K562 (cell line): Measurements from ENCODE around the gene PPP3CA. TPM values are rescaled to one million over a fixed set of nuclear protein-coding genes. Genes with fewer than 3 reads are reported as not detected.

ENCODE experiments used
- ATAC-seq: fragments of 200-7000 bp; cut with Tn5 transposase; 3 replicates; pipeline ENCODE4 v1.9.1; 2020; ENCODE audit warnings: moderate library complexity
- BruUV-seq: library from RNA; stranded (reverse); fragments of 400-500 nt; replicated peaks from 2 replicates; lab custom pipeline; 2021; lab: Mats Ljungman, UMichigan
- CTCF ChIA-PET: fragments of 300-600 bp; formaldehyde crosslinking; extraction: SDS; loops from one replicate; lab custom pipeline; 2021; ENCODE audit warnings: low intra/inter-chr PET ratio; lab: Yijun Ruan, JAX
- POLR2A ChIA-PET: fragments of 300-600, 350-650 bp; sonication (Branson Sonifier 250); formaldehyde crosslinking; extraction: SDS; loops from one replicate; lab custom pipeline; 2021; ENCODE audit warnings: antibody characterized with exemption, inconsistent platforms; lab: Yijun Ruan, JAX
- DNase-seq, 4 experiments: peaks; one replicate each; pipeline versions ENCODE4 v3.0.0 to v3.0.0-alpha.2; 2011 to 2018; ENCODE audit warnings: low spot score in 3 of 4, mixed read lengths in 3 of 4; ENCODE audit errors: extremely low read depth in 1 of 4
- FAIRE-seq: peaks from 2 replicates; lab custom pipeline; 2011; peaks lifted over from hg19 to GRCh38; lab: Jason Lieb, UNC
- H2AFZ ChIP-seq: 2 replicates; pipeline ENCODE4 v1.6.0; 2011; ENCODE audit warnings: low read depth, low read length, control low read depth, inconsistent platforms
- H3K27ac ChIP-seq: fragments of 200-600 bp; 3 replicates; pipeline ENCODE4 v1.8.0; 2011; ENCODE audit warnings: low read depth, mild to moderate bottlenecking, control low read depth, inconsistent platforms, low read length, moderate library complexity, mixed read lengths; ENCODE audit errors: extremely low read depth
- H3K27me3 ChIP-seq, 2 experiments: fragments of 300-600 bp in 1 of 2; 2 replicates in 1 of 2; 3 replicates in 1 of 2; pipeline versions ENCODE4 v1.6.0 to v1.8.0; 2011; ENCODE audit warnings: inconsistent platforms in 2 of 2, low read length in 2 of 2, mild to moderate bottlenecking in 1 of 2, mixed read lengths in 1 of 2, moderate library complexity in 1 of 2; ENCODE audit not compliant: control insufficient read depth in 2 of 2, insufficient read depth in 2 of 2
- H3K36me3 ChIP-seq: fragments of 300-600 bp; 3 replicates; pipeline ENCODE4 v1.8.0; 2011; ENCODE audit warnings: mild to moderate bottlenecking, low read length, inconsistent platforms; ENCODE audit not compliant: control insufficient read depth, insufficient read depth
- H3K4me1 ChIP-seq, 2 experiments: fragments of 200-600 bp in 1 of 2; replicated peaks in 1 of 2; 2 replicates in 1 of 2; 3 replicates in 1 of 2; pipeline versions ENCODE4 v1.5.1 to v1.8.0; 2011; ENCODE audit warnings: inconsistent platforms in 2 of 2, low read length in 2 of 2, mild to moderate bottlenecking in 1 of 2, mixed read lengths in 1 of 2, moderate library complexity in 1 of 2; ENCODE audit not compliant: control insufficient read depth in 2 of 2, insufficient read depth in 2 of 2
- H3K4me2 ChIP-seq: 2 replicates; pipeline ENCODE4 v1.6.1; 2011; ENCODE audit warnings: low read length, control low read depth, inconsistent platforms, mixed read lengths; ENCODE audit not compliant: insufficient read depth
- H3K4me3 ChIP-seq: fragments of 200-600 bp; sonication (generic), shearing (Covaris generic); 2 replicates; pipeline ENCODE4 v1.5.1; 2016; ENCODE audit warnings: control low read depth, inconsistent platforms
- H3K79me2 ChIP-seq: fragments of 200-600 bp; 3 replicates; pipeline ENCODE4 v1.8.0; 2011; ENCODE audit warnings: low read length, inconsistent platforms; ENCODE audit not compliant: control insufficient read depth, insufficient read depth
- H3K9ac ChIP-seq, 2 experiments: 2 replicates each; pipeline versions ENCODE4 v1.6.0 to v1.6.1; 2011; ENCODE audit warnings: low read depth in 2 of 2, low read length in 2 of 2, control low read depth in 1 of 2, inconsistent platforms in 1 of 2, mild to moderate bottlenecking in 1 of 2, mixed read lengths in 1 of 2; ENCODE audit not compliant: insufficient read depth in 1 of 2
- H3K9me1 ChIP-seq: one replicate; pipeline ENCODE4 v1.6.0; 2011; ENCODE audit warnings: inconsistent platforms, mild to moderate bottlenecking, low read length, moderate library complexity; ENCODE audit not compliant: control insufficient read depth, insufficient read depth
- H3K9me3 ChIP-seq: replicated peaks from 2 replicates; pipeline ENCODE4 v1.5.1; 2011; ENCODE audit warnings: low read depth, low read length, inconsistent platforms; ENCODE audit not compliant: control insufficient read depth, insufficient read depth
- H4K20me1 ChIP-seq: replicated peaks from 2 replicates; pipeline ENCODE4 v1.6.1; 2011; ENCODE audit warnings: low read length, inconsistent platforms, mixed read lengths; ENCODE audit not compliant: control insufficient read depth, insufficient read depth
- ELK1 ChIP-seq: sonication (generic); formaldehyde crosslinking; IDR thresholded peaks from 2 replicates; pipeline ENCODE4 v1.8.1; 2022; ENCODE audit warnings: missing genetic modification reagents
- FOXK2 ChIP-seq, 2 experiments: fragments of 450-650 bp; IDR thresholded peaks in 1 of 2; conservative IDR thresholded peaks in 1 of 2; 2 replicates each; pipeline ENCODE4 v1.6.1; 2016; ENCODE audit warnings: low read depth in 2 of 2, mild to moderate bottlenecking in 1 of 2
- HINFP ChIP-seq: fragments of 450-650 bp; conservative IDR thresholded peaks from 2 replicates; pipeline ENCODE4 v1.6.1; 2016; ENCODE audit warnings: missing genetic modification characterization, low read depth, mild to moderate bottlenecking, control low read depth, missing compliant biosample characterization
- KDM5B ChIP-seq: fragments of 200-600 bp; sonication (generic); IDR thresholded peaks from 2 replicates; pipeline ENCODE4 v1.6.1; 2012; ENCODE audit warnings: low read depth, mild to moderate bottlenecking, moderate library complexity, low read length, control low read depth, inconsistent platforms; ENCODE audit not compliant: insufficient replicate concordance
- MYBL2 ChIP-seq, 2 experiments: fragments of 450-650 bp in 1 of 2; sonication (generic) in 1 of 2; formaldehyde crosslinking in 1 of 2; IDR thresholded peaks; 2 replicates each; pipeline versions ENCODE4 v1.6.1 to v1.8.1; 2017 to 2022; ENCODE audit warnings: borderline replicate concordance in 1 of 2, inconsistent platforms in 1 of 2, low read depth in 1 of 2, mild to moderate bottlenecking in 1 of 2, missing genetic modification reagents in 1 of 2, moderate library complexity in 1 of 2
- MYC ChIP-seq, 2 experiments: fragments of 250-450 bp in 1 of 2; sonication (Bioruptor Pico) in 1 of 2; IDR thresholded peaks; 2 replicates each; pipeline versions ENCODE4 v1.5.1 to v1.6.1; 2012 to 2021; ENCODE audit warnings: low read depth in 2 of 2, borderline replicate concordance in 1 of 2, improper control_type of control experiment in 1 of 2, low read length in 1 of 2, mild to moderate bottlenecking in 1 of 2, moderate library complexity in 1 of 2
- SETDB1 ChIP-seq: IDR thresholded peaks from one replicate; pipeline ENCODE4 v1.6.1; 2012; ENCODE audit warnings: low read length, control low read depth, inconsistent platforms
- SMARCB1 ChIP-seq: IDR thresholded peaks from 2 replicates; pipeline ENCODE4 v1.6.1; 2011; ENCODE audit warnings: improper control_type of control experiment, low read depth; ENCODE audit not compliant: insufficient read length
- SNRNP70 ChIP-seq: fragments of 200-400 bp; formaldehyde crosslinking; optimal IDR thresholded peaks from 2 replicates; pipeline ENCODE3; 2017; ENCODE audit warnings: low read depth, low read length
- SRSF3 ChIP-seq: fragments of 200-400 bp; formaldehyde crosslinking; IDR thresholded peaks from 2 replicates; pipeline ENCODE4 v1.6.1; 2016; ENCODE audit warnings: mild to moderate bottlenecking, low read length, moderate library complexity; ENCODE audit not compliant: insufficient read depth
- SUPT5H ChIP-seq: fragments of 450-650 bp; IDR thresholded peaks from 2 replicates; pipeline ENCODE4 v1.6.1; 2016
- TARDBP ChIP-seq: fragments of 450-650 bp; IDR thresholded peaks from 2 replicates; pipeline ENCODE4 v1.6.1; 2016
- TEAD1 ChIP-seq, 2 experiments: fragments of 450-650 bp in 1 of 2; sonication (generic) in 1 of 2; formaldehyde crosslinking; IDR thresholded peaks; 2 replicates each; pipeline versions ENCODE4 v1.4.0 to v1.8.0; 2020 to 2022; ENCODE audit warnings: mild to moderate bottlenecking in 2 of 2, missing genetic modification reagents in 1 of 2
- ZFX ChIP-seq: sonication (generic); formaldehyde crosslinking; IDR thresholded peaks from 2 replicates; pipeline ENCODE4 v1.8.0; 2022; ENCODE audit warnings: mild to moderate bottlenecking, missing genetic modification reagents, moderate library complexity
- ZNF165 ChIP-seq: fragments of 250-450 bp; sonication (Bioruptor Pico); IDR thresholded peaks from 2 replicates; pipeline ENCODE4 v1.4.0; 2020; ENCODE audit warnings: borderline replicate concordance
- ZNF277 ChIP-seq: fragments of 250-450 bp; sonication (Bioruptor Pico); IDR thresholded peaks from 2 replicates; pipeline ENCODE4 v1.8.0; 2022; ENCODE audit warnings: inconsistent platforms, mild to moderate bottlenecking, moderate library complexity, borderline replicate concordance
- WGBS: fragments of 100-300 bp; shearing (Covaris generic); methylation state at CpG from one replicate; pipeline ENCODE4 v1.1.6; 2016; ENCODE audit warnings: low coverage, mixed read lengths; ENCODE audit not compliant: insufficient coverage; ENCODE audit errors: missing lambda C conversion rate; 5-methylcytosine and 5-hydroxymethylcytosine counted together
- in situ Hi-C: fragments of 300-500 bp; cut with MboI; formaldehyde crosslinking; loops from 4 replicates; pipeline ENCODE4 v1.15.0; 2018; ENCODE audit warnings: inconsistent platforms, mixed read lengths
- intact Hi-C: fragments of 100-400 bp; cut with micrococcal nuclease; formaldehyde crosslinking; loops from 2 replicates; pipeline ENCODE4 v1.14.2; 2022
- polyA plus RNA-seq, 8 experiments: library from polyadenylated mRNA; depleted of rRNA in 4 of 8; stranded (reverse) in 5 of 8; unstranded in 3 of 8; fragments of >200 nt; fragmentation: Nextera tagmentation in 2 of 8; fragmentation: Illumina TruSeq in 1 of 8; extraction: Ambion mirVana in 2 of 8; extraction: Trizol in 1 of 8; gene quantifications; 2 replicates each; pipeline versions ENCODE4 v1.2.1 to v1.2.3, GENCODE V29; 2011 to 2014; ENCODE audit warnings: inconsistent platforms in 1 of 8, missing spikeins in 1 of 8
- total RNA-seq, 7 experiments: library from RNA; depleted of rRNA in 6 of 7; stranded (reverse); fragments of >200 nt in 6 of 7; fragmentation: Illumina TruSeq in 2 of 7; extraction: Trizol in 2 of 7; gene quantifications; 2 replicates each; pipeline versions ENCODE4 v1.2.1 to v1.2.3, GENCODE V29; 2011 to 2021; ENCODE audit warnings: low replicate concordance in 1 of 7

Gene PPP3CA
- total and polyA plus RNA-seq, 9 of the 15 experiments (the other 6 are each of a cell fraction or from before 2014, with no cell fraction given), result 0.94 to 3.2 (median 1.6) TPM

GRCh38 chr4:101355246-101355645 is 7.9 kb upstream of the PPP3CA start:
- Histone ChIP-seq H4K20me1 (no peaks in the 10 kb centered on the region), H3K4me3 (no peak overlapping the region), H3K9ac (no peak overlapping the region), H3K27ac (no peak overlapping the region), H2AFZ (no peak overlapping the region), H3K9me1 (no peaks in the 10 kb centered on the region), H3K36me3 (no peaks in the 10 kb centered on the region), H3K79me2 (no peaks in the 10 kb centered on the region), H3K4me2 (no peak overlapping the region), H3K27me3 (no peaks in the 10 kb centered on the region), H3K9me3 (no peaks in the 10 kb centered on the region), H3K4me1 (no peaks in the 10 kb centered on the region)
- ATAC-seq (no peak), FAIRE-seq (no peak), DNase-seq (no peak)
- WGBS, result 0% methylated on average over 3 of the region's 3 CpGs
- intact Hi-C loops, result no loop called here
- ChIA-PET POLR2A (no interaction called here), CTCF (no interaction called here)
- in situ Hi-C loops, result no loop called here
- BruUV-seq, result no TSS peak
- TF ChIP-seq FOXK2 (conservative IDR thresholded peaks at IDR 0.05 in 1 of 2, IDR thresholded peaks at IDR 0.05 in 1 of 2; ENCODE audit: low read depth in 2 of 2) (no peak), SUPT5H (no peak), SMARCB1 (no peak), TEAD1 (CRISPR knock-in tag; IDR thresholded peaks at IDR 0.05) (no peak), ZFX (CRISPR knock-in tag) (no peak), HINFP (tag) (no peak), MYC (IDR thresholded peaks at IDR 0.05; ENCODE audit: low read depth, low read length) (no peak), MYC (CRISPR knock-in tag; IDR thresholded peaks at IDR 0.05; ENCODE audit: borderline replicate concordance, low read depth) (no peak), SETDB1 (no peak), MYBL2 (IDR thresholded peaks at IDR 0.05; ENCODE audit: low read depth) (no peak), MYBL2 (CRISPR knock-in tag; IDR thresholded peaks at IDR 0.05; ENCODE audit: borderline replicate concordance) (no peak), ELK1 (no peak), SRSF3 (no peak), ZNF165 (CRISPR knock-in tag) (no peak), SNRNP70 (no peak), ZNF277 (CRISPR knock-in tag) (no peak), TARDBP (no peak), KDM5B (no peak)
